ENCODE results near the gene MUC6.

The MUC6 gene

DNA sequence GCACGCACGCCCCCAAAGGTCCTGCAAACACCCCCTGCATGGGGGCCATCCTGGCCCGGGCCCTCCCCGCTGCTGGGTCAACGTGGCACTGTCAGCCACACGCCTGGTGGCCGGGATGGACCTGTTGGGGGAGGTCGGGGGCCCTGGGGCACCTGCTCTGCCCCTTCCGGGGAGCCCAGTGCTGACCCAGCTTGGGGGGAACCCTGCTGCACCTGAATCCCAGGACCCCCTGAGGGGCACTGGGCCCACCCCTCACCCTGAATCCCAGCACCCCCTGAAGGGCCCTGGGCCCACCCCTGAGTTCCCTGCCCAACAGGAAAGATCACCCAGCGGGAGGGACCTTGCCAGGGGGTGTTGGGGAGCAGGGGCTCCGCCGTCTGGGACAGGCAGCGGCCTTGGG lies 413 bp upstream of the MUC6 start:
- no peaks in the 10 kb centered on the region for H3K4me1 ChIP-seq

DNA sequence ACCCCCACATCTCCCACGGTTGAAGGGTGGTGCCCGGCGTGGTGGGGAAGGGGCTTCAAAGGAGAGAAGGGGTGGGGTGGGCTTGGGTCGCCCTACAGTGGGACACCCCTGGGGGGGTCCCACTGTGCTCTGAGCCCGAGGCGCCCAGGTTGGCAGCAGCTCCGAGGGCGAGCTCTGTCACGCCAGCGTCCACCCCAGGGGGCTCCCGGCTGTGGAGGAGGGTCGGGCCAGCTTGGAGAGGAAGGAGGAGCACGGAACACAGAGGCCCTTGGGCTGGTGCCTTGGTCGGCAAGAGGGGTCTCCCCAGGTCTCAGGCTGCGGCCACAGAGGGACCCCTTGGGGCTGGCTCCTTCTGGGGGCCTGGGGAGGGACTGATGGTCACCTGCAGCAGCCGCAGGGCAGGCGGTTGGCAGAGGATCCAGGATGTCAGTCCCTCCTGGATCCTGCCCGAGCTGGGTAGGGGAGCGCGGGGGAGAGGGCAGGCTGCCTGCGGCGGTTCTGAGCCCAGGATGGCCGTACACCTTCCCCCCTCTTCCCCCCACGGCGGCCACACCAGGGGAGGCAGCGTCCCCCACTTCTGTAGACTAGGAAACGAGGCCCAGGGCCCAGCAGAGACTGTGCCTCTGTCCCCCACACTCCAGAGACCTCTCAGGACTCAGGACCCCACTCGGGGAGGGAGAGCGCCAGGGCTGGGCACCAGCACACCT lies 788 bp downstream of the MUC6 start:
- no peak overlapping the region for H3K4me3 ChIP-seq (ENCODE audit: low read depth, low read length)

More for the DNA sequence above, 413 bp upstream of the MUC6 start:
- H3K4me3 ChIP-seq (ENCODE audit: low read depth, low read length): no peak overlapping the region
- no peaks in the 10 kb centered on the region for H3K9me3 ChIP-seq
- no peaks in the 10 kb centered on the region for H3K27me3 ChIP-seq
- DNase-seq: no peak
- H3K36me3 ChIP-seq: no peaks in the 10 kb centered on the region
- TF ChIP-seq, protein P1, sequence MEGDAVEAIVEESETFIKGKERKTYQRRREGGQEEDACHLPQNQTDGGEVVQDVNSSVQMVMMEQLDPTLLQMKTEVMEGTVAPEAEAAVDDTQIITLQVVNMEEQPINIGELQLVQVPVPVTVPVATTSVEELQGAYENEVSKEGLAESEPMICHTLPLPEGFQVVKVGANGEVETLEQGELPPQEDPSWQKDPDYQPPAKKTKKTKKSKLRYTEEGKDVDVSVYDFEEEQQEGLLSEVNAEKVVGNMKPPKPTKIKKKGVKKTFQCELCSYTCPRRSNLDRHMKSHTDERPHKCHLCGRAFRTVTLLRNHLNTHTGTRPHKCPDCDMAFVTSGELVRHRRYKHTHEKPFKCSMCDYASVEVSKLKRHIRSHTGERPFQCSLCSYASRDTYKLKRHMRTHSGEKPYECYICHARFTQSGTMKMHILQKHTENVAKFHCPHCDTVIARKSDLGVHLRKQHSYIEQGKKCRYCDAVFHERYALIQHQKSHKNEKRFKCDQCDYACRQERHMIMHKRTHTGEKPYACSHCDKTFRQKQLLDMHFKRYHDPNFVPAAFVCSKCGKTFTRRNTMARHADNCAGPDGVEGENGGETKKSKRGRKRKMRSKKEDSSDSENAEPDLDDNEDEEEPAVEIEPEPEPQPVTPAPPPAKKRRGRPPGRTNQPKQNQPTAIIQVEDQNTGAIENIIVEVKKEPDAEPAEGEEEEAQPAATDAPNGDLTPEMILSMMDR (IDR thresholded peaks at IDR 0.05; ENCODE audit: low read depth, low read length): no peak

DNA sequence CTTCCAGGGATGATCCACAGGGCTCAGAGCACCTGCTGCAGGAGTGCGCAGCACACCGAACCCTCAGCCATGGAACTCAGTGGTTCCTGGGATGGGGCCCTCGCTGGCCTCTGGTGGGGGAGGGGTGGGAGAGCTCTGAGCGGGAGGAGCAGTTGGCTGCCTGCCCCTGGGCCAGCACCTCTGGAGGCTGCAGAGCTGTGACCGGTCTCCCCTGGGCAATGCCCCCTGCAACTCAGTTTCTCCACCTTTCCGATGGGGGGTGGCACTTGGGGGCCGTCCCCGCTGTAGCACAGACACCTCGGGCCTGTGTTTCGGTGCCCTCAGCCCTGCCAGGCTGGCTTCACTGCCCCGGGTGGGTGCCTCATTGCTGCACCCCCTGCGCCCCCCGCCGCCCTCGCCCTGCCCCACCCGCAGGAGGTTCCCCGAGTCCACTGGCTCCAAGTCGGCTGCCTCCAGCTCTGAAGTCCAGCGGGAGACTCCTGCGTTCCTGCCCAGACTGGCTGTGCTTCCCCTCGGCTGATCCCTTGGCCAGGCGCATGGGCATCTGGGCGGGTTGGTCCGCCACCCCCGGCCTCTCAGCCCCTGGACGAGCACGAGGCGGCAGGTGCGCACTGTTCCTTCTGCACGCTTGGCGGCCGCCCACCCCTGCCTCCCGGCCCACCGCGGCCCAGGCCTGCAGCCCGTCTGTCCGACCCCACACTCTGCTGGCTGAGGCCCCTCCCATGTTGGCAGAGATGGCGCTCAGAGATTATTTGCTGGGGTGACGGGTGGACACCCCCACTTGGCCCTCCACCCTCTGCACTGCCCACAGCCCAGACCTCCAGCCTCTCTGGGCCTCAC lies 1.8 kb downstream of the MUC6 start:
- TF ChIP-seq, protein P1 (IDR thresholded peaks at IDR 0.05; ENCODE audit: low read depth, low read length): no peak
- no peak for DNase-seq
- H3K4me1 ChIP-seq: no peaks in the 10 kb centered on the region
- no peaks in the 10 kb centered on the region for H3K9me3 ChIP-seq
- H3K27me3 ChIP-seq: no peaks in the 10 kb centered on the region
- no peaks in the 10 kb centered on the region for H3K36me3 ChIP-seq
- no peak overlapping the region for H3K4me3 ChIP-seq (ENCODE audit: low read depth, low read length)

More for the DNA sequence above, 788 bp downstream of the MUC6 start:
- DNase-seq: no peak
- H3K36me3 ChIP-seq: no peaks in the 10 kb centered on the region
- TF ChIP-seq, protein P1 (IDR thresholded peaks at IDR 0.05; ENCODE audit: low read depth, low read length): no peak
- H3K4me1 ChIP-seq: no peaks in the 10 kb centered on the region
- no peaks in the 10 kb centered on the region for H3K27me3 ChIP-seq
- H3K9me3 ChIP-seq: no peaks in the 10 kb centered on the region

DNA sequence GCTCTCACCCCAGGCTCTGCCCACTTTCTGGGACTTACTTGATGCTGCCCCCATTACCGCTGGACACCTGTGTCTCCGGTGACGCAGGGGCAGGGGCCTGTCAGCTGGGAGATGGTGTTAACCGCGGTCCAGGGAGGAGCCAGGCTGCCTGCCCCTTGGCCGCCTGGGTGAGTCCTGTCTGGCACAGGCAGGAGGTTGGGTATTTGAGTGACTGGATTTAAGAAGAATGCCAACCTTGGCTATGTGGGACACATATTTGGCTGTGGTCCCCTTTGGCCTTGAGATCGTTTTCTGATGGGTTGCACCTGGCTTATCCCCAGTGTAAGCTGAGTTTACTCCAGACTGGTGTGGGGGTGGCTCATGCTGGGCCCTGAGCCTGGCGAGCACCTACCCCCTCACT lies 2.5 kb downstream of the MUC6 start:
- H3K27me3 ChIP-seq: no peaks in the 10 kb centered on the region
- H3K4me3 ChIP-seq (ENCODE audit: low read depth, low read length): no peak overlapping the region
- no peaks in the 10 kb centered on the region for H3K9me3 ChIP-seq
- no peaks in the 10 kb centered on the region for H3K36me3 ChIP-seq
- H3K4me1 ChIP-seq: no peaks in the 10 kb centered on the region
- DNase-seq: no peak
- TF ChIP-seq, protein P1 (IDR thresholded peaks at IDR 0.05; ENCODE audit: low read depth, low read length): no peak

DNA sequence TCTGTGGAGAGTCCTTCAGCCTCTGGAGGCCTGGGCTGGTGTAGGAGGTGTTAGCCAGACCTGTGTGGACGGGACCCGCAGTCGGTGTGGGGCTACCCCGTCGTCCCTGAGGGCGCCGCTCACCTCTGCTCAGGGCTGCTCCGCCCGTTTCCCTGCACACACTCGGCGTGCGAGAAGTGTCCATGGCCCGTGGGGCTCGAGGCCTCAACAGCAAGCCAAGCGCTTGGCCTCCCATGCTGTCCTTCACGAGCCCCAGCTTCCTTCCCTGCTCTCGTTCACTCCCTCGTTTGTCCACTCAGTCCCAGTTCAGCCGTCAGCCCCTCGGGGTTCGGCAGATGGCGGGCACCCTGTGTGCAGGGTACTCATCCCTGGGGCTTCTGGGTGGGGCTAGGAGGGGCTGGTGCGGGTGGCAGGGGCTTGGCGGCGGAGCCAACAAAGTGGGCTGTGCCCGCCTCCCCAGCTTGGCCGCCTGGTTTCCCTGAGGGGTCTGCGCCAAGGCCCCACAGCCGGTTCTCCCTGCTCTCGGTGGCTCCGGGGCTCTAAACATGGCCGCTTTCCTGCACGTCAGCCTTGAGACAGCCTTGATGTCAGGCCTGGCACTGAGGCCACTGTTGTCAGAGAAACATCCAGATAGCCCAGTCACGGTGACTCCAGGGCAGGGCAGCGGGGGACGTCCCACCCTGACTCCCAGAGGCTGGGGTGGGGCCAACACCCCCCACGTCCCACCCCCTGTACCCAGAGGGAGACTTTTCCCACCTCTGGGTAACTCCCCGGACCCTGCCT lies 3.3 kb downstream of the MUC6 start:
- no peaks in the 10 kb centered on the region for H3K27me3 ChIP-seq
- H3K36me3 ChIP-seq: no peaks in the 10 kb centered on the region
- TF ChIP-seq, protein P1 (IDR thresholded peaks at IDR 0.05; ENCODE audit: low read depth, low read length): no peak

More for the DNA sequence above, 3.3 kb downstream of the MUC6 start:
- no peaks in the 10 kb centered on the region for H3K4me1 ChIP-seq
- H3K4me3 ChIP-seq (ENCODE audit: low read depth, low read length): no peak overlapping the region
- H3K9me3 ChIP-seq: no peaks in the 10 kb centered on the region
- DNase-seq: no peak

Measured in BE2C (cell line).